Hematopoietic multipotent progenitor cell treated with erythropoietin and hydrocortisone succinate and interleukin-3 and kit ligand, for 4 days (in vitro differentiated cells): ENCODE measurements around the gene CCDC92.
A peak's percentile ranks its signal among the peaks of the same experiment; 100 is the strongest.

Experiments
- DNase-seq: peaks from one replicate; pipeline ENCODE4 v3.0.0-alpha.2; 2015

CCDC92 gene

GRCh38 chr12:123971770-123972456, 718 bp downstream of the CCDC92 start:
- DNase-seq, result peak; percentile 63

- DNase-seq, result no peak
Observed at GRCh38 chr12:123971449-123971769, 1.2 kb downstream of the CCDC92 start.

- DNase-seq, result peak; percentile 53
Observed at GRCh38 chr12:123967121-123967586, 5.5 kb downstream of the CCDC92 start.

GRCh38 chr12:123966596-123966995, 6.0 kb downstream of the CCDC92 start:
- DNase-seq, result no peak

GRCh38 chr12:123965382-123965781, 7.2 kb downstream of the CCDC92 start:
- DNase-seq, result no peak

GRCh38 chr12:123963821-123964220, 8.8 kb downstream of the CCDC92 start:
- no peak for DNase-seq

GRCh38 chr12:123962513-123962912, 10.1 kb downstream of the CCDC92 start:
- DNase-seq, result no peak

- DNase-seq, result peak; percentile 41
Observed at GRCh38 chr12:123961585-123962345, 10.9 kb downstream of the CCDC92 start.

- no peak for DNase-seq
Observed at GRCh38 chr12:123960856-123961255, 11.8 kb downstream of the CCDC92 start.

- DNase-seq, result no peak
Observed at GRCh38 chr12:123960029-123960735, 12.4 kb downstream of the CCDC92 start.

GRCh38 chr12:123958876-123959275, 13.8 kb downstream of the CCDC92 start:
- no peak for DNase-seq

- no peak for DNase-seq
Observed at GRCh38 chr12:123958462-123958861, 14.2 kb downstream of the CCDC92 start.

- no peak for DNase-seq
Observed at GRCh38 chr12:123957196-123957595, 15.4 kb downstream of the CCDC92 start.

GRCh38 chr12:123956249-123956648, 16.4 kb downstream of the CCDC92 start:
- no peak for DNase-seq

GRCh38 chr12:123954647-123955350, 17.8 kb downstream of the CCDC92 start:
- DNase-seq, result no peak

- no peak for DNase-seq
Observed at GRCh38 chr12:123952037-123952436, 20.6 kb downstream of the CCDC92 start.

GRCh38 chr12:123951467-123951866, 21.2 kb downstream of the CCDC92 start:
- no peak for DNase-seq

GRCh38 chr12:123950476-123951349, 21.9 kb downstream of the CCDC92 start:
- DNase-seq, result no peak

GRCh38 chr12:123949770-123950165, 22.9 kb downstream of the CCDC92 start:
- no peak for DNase-seq

GRCh38 chr12:123948796-123949769, 23.5 kb downstream of the CCDC92 start:
- no peak for DNase-seq

GRCh38 chr12:123948401-123948795, 24.2 kb downstream of the CCDC92 start:
- DNase-seq, result no peak
